Suprapubic skin (tissue), 4 donors: ENCODE measurements around the gene TOM1. TPM values are rescaled to one million over a fixed set of nuclear protein-coding genes. Genes with fewer than 3 reads are reported as not detected.

Source experiments
- DNase-seq, 2 donors: peaks; one replicate each; pipeline ENCODE4 v3.0.0-alpha.2; 2019; ENCODE audit warnings: low spot score in 2 of 2
- H3K27ac ChIP-seq: fragments of 200-600 bp; sonication (generic); one replicate; pipeline ENCODE4 v1.5.1; 2019
- H3K27me3 ChIP-seq: fragments of 200-600 bp; sonication (generic); one replicate; pipeline ENCODE4 v1.5.1; 2019
- H3K36me3 ChIP-seq: fragments of 200-600 bp; sonication (generic); one replicate; pipeline ENCODE4 v1.5.1; 2019
- H3K4me1 ChIP-seq: fragments of 200-600 bp; sonication (generic); one replicate; pipeline ENCODE4 v1.5.1; 2019
- H3K4me3 ChIP-seq: fragments of 200-600 bp; sonication (generic); one replicate; pipeline ENCODE4 v1.5.1; 2019; ENCODE audit warnings: mild to moderate bottlenecking
- H3K9me3 ChIP-seq: fragments of 200-600 bp; sonication (generic); one replicate; pipeline ENCODE4 v1.5.1; 2019
- CTCF ChIP-seq, 2 donors: fragments of 200-600 bp in 1 of 2; fragments of 450-650 bp in 1 of 2; sonication (generic) in 1 of 2; IDR thresholded peaks; one replicate each; pipeline ENCODE4 v1.5.1; 2016 to 2019; ENCODE audit warnings: antibody characterized with exemption in 2 of 2, mild to moderate bottlenecking in 1 of 2, moderate library complexity in 1 of 2
- EP300 ChIP-seq: sonication (generic); formaldehyde crosslinking; IDR thresholded peaks from one replicate; pipeline ENCODE4 v1.6.1; 2017; ENCODE audit warnings: antibody characterized with exemption
- POLR2A ChIP-seq, 2 donors: fragments of 450-650 bp; IDR thresholded peaks; one replicate each; pipeline ENCODE4 v1.6.1; 2017; ENCODE audit warnings: antibody characterized with exemption in 2 of 2, mild to moderate bottlenecking in 2 of 2, moderate library complexity in 2 of 2
- POLR2AphosphoS5 ChIP-seq, 3 donors: sonication (generic); formaldehyde crosslinking; IDR thresholded peaks; one replicate each; pipeline ENCODE4 v1.6.1; 2017; ENCODE audit warnings: antibody characterized with exemption in 3 of 3
- whole genome bisulfite sequencing: methylation state at CpG from one replicate; pipeline ENCODE4 v1.1.5; 2018; 5-methylcytosine and 5-hydroxymethylcytosine counted together
- total RNA-seq, 4 donors: library from RNA; depleted of rRNA; stranded (reverse); fragments of >200 nt; gene quantifications; one replicate each; pipeline ENCODE4 v1.1.0, GENCODE V29; 2016

Gene TOM1
- total RNA-seq, 4 donors from 2014 or later: 105 to 279 (median 130) TPM

GRCh38 chr22:35307372-35307771 lies 7.7 kb downstream of the TOM1 start:
- no peak overlapping the region for H3K4me3 ChIP-seq
- no peak for TF ChIP-seq POLR2AphosphoS5 (IDR thresholded peaks at IDR 0.05)
- no peak for TF ChIP-seq EP300
- no peak for TF ChIP-seq POLR2A (IDR thresholded peaks at IDR 0.05)
- no peak for TF ChIP-seq CTCF (IDR thresholded peaks at IDR 0.05)
- H3K27ac ChIP-seq: no peak overlapping the region
- no peaks in the 10 kb centered on the region for H3K27me3 ChIP-seq
- H3K9me3 ChIP-seq: no peaks in the 10 kb centered on the region
- peaks cover 38% of the 10 kb centered on the region for H3K4me1 ChIP-seq
- DNase-seq: peak in 1 of 2 donors; percentile 52
- WGBS: 83% methylated on average over 9 of the region's 9 CpGs
- H3K36me3 ChIP-seq: no peaks in the 10 kb centered on the region

GRCh38 chr22:35307892-35308291 lies 8.2 kb downstream of the TOM1 start:
- no peak for DNase-seq
- Histone ChIP-seq H3K4me3 (no peak overlapping the region), H3K27ac (no peak overlapping the region), H3K4me1 (peaks cover 43% of the 10 kb centered on the region), H3K9me3 (no peaks in the 10 kb centered on the region), H3K27me3 (no peaks in the 10 kb centered on the region), H3K36me3 (no peaks in the 10 kb centered on the region)
- WGBS: 88% methylated on average over 7 of the region's 7 CpGs
- no peak for TF ChIP-seq EP300
- TF ChIP-seq CTCF (IDR thresholded peaks at IDR 0.05): no peak
- no peak for TF ChIP-seq POLR2A (IDR thresholded peaks at IDR 0.05)
- TF ChIP-seq POLR2AphosphoS5 (IDR thresholded peaks at IDR 0.05): no peak

DNA sequence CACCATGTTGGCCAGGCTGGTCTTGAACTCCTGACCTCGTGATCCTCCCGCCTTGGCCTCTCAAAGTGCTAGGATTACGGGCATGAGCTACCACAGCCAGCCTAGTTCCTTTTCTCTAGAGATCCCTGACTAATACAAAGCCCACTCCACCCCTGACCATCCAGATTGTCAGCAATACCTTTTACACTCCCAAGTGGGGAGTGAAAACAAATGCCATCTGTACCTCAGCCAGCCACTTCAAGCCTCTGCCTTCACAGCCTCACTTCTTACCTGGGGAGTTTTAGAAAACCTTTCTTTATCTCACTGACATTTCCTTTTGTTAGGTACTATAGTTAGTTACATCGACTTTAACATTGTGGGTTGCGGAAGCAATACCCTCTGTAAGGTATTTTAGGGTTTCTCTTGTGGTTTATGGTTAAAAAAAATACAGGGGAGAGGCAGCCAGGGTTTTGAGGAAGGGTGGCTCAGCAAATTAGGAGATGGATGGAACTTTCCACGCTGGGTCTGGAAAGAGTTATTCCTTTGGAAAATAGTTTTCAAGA lies 8.9 kb downstream of the TOM1 start:
- H3K27ac ChIP-seq: no peak overlapping the region
- H3K36me3 ChIP-seq: no peaks in the 10 kb centered on the region
- no peaks in the 10 kb centered on the region for H3K9me3 ChIP-seq
- no peaks in the 10 kb centered on the region for H3K27me3 ChIP-seq
- no peak for TF ChIP-seq POLR2A (IDR thresholded peaks at IDR 0.05)
- WGBS: 68% methylated on average over 6 of the region's 6 CpGs
- H3K4me1 ChIP-seq: peaks cover 50% of the 10 kb centered on the region
- no peak for DNase-seq
- no peak overlapping the region for H3K4me3 ChIP-seq

DNA sequence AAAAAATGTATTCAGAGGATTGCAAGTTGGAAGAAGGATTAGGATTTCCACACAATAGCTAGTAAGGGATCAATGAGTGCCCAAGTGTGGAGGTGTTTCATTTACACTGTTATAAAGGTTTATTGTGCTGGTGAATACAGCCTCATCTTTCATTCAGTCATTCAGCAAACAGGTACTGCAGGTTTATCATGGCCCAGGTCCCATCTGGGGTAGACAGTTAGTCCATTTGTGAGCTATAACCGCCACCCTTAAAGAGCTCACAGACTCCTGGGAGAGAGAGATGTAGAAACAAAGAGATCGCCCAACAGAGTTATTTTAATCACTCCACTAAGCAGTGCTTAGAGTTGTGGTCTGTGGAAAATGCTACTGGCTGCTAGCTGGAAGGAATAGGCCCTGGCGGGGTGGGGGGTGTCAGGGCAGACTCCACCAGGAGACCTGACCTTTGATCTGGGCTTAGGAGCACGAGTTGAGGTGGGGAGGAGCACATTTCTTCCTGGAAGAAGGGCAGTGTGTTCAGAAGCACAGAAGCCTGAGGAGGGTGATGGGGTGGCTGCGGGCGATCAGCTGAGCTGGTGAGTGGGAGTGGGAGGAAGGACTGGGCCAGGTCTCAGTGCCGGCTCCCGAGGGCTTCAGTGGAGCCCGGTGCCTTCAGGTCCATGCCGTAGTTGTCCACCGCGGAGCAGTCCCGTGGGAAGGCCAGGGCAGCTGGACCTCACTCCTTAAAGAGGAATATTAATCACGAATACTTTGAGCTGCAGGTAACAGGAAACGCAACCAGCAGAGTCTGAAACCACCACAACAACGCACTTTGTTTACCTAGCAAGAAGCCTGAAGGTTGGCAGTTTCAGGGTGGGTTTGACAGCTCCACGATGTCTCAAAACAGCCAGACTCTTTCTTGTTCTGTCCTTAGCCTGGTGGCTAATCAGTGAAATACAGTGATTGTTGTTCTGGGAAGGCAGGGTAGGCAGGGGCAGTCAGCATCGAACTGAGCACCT lies 11.2 kb downstream of the TOM1 start:
- H3K4me1 ChIP-seq: peaks cover 70% of the 10 kb centered on the region
- H3K4me3 ChIP-seq: no peak overlapping the region
- TF ChIP-seq EP300: no peak
- TF ChIP-seq CTCF (IDR thresholded peaks at IDR 0.05): no peak
- TF ChIP-seq POLR2AphosphoS5 (IDR thresholded peaks at IDR 0.05): no peak
- no peak for TF ChIP-seq POLR2A (IDR thresholded peaks at IDR 0.05)

DNA sequence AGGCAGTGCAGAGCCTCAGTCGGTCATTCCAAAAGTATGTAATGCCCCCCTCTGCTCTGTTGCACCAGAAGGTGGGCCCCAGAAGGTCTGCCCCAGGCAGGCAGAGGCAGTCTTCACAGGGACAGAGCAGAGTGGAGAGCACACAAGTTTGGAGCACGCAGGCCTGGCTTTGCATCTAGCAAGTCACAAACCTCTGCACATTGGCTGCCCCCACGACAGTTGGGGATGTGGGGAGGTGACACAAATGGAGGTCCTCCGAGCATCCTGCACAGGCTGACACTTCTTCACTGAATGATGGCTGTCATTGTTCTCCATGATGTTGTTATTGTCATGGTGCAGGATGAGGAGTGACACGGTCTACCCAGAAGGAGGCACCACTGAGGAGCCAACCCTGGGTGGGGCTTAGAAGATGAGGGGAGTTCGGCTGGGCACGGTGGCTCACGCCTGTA lies 11.9 kb downstream of the TOM1 start:
- Histone ChIP-seq H3K9me3 (no peaks in the 10 kb centered on the region), H3K4me1 (peaks cover 68% of the 10 kb centered on the region), H3K27me3 (no peaks in the 10 kb centered on the region), H3K36me3 (no peaks in the 10 kb centered on the region), H3K27ac (peak overlapping the region; percentile 85), H3K4me3 (no peak overlapping the region)
- peak in 1 of 2 donors; percentile 54 for DNase-seq
- TF ChIP-seq EP300 (no peak), POLR2AphosphoS5 (IDR thresholded peaks at IDR 0.05) (no peak), POLR2A (IDR thresholded peaks at IDR 0.05) (no peak), CTCF (IDR thresholded peaks at IDR 0.05) (no peak)
- WGBS: 91% methylated on average over 7 of the region's 8 CpGs

More for the DNA sequence above, 11.2 kb downstream of the TOM1 start:
- 74% methylated on average over 17 of the region's 18 CpGs for WGBS
- H3K9me3 ChIP-seq: no peaks in the 10 kb centered on the region
- H3K27ac ChIP-seq: peak overlapping the region; percentile 85
- no peaks in the 10 kb centered on the region for H3K36me3 ChIP-seq
- H3K27me3 ChIP-seq: no peaks in the 10 kb centered on the region
- peak in 1 of 2 donors; percentile 63 for DNase-seq
